K562 (cell line): Measurements from ENCODE around the gene NEMP2. TPM values are rescaled to one million over a fixed set of nuclear protein-coding genes. Genes with fewer than 3 reads are reported as not detected.

Source experiments
- ATAC-seq: fragments of 200-7000 bp; cut with Tn5 transposase; 3 replicates; pipeline ENCODE4 v1.9.1; 2020; ENCODE audit warnings: moderate library complexity
- BruUV-seq: library from RNA; stranded (reverse); fragments of 400-500 nt; replicated peaks from 2 replicates; lab custom pipeline; 2021; lab: Mats Ljungman, UMichigan
- CTCF ChIA-PET: fragments of 300-600 bp; formaldehyde crosslinking; extraction: SDS; loops from one replicate; lab custom pipeline; 2021; ENCODE audit warnings: low intra/inter-chr PET ratio; lab: Yijun Ruan, JAX
- POLR2A ChIA-PET: fragments of 300-600, 350-650 bp; sonication (Branson Sonifier 250); formaldehyde crosslinking; extraction: SDS; loops from one replicate; lab custom pipeline; 2021; ENCODE audit warnings: antibody characterized with exemption, inconsistent platforms; lab: Yijun Ruan, JAX
- DNase-seq, 4 experiments: peaks; one replicate each; pipeline versions ENCODE4 v3.0.0 to v3.0.0-alpha.2; 2011 to 2018; ENCODE audit warnings: low spot score in 3 of 4, mixed read lengths in 3 of 4; ENCODE audit errors: extremely low read depth in 1 of 4
- FAIRE-seq: peaks from 2 replicates; lab custom pipeline; 2011; peaks lifted over from hg19 to GRCh38; lab: Jason Lieb, UNC
- H2AFZ ChIP-seq: 2 replicates; pipeline ENCODE4 v1.6.0; 2011; ENCODE audit warnings: low read depth, low read length, control low read depth, inconsistent platforms
- H3K27ac ChIP-seq: fragments of 200-600 bp; 3 replicates; pipeline ENCODE4 v1.8.0; 2011; ENCODE audit warnings: low read depth, mild to moderate bottlenecking, control low read depth, inconsistent platforms, low read length, moderate library complexity, mixed read lengths; ENCODE audit errors: extremely low read depth
- H3K27me3 ChIP-seq, 2 experiments: fragments of 300-600 bp in 1 of 2; 2 replicates in 1 of 2; 3 replicates in 1 of 2; pipeline versions ENCODE4 v1.6.0 to v1.8.0; 2011; ENCODE audit warnings: inconsistent platforms in 2 of 2, low read length in 2 of 2, mild to moderate bottlenecking in 1 of 2, mixed read lengths in 1 of 2, moderate library complexity in 1 of 2; ENCODE audit not compliant: control insufficient read depth in 2 of 2, insufficient read depth in 2 of 2
- H3K36me3 ChIP-seq: fragments of 300-600 bp; 3 replicates; pipeline ENCODE4 v1.8.0; 2011; ENCODE audit warnings: mild to moderate bottlenecking, low read length, inconsistent platforms; ENCODE audit not compliant: control insufficient read depth, insufficient read depth
- H3K4me1 ChIP-seq, 2 experiments: fragments of 200-600 bp in 1 of 2; replicated peaks in 1 of 2; 2 replicates in 1 of 2; 3 replicates in 1 of 2; pipeline versions ENCODE4 v1.5.1 to v1.8.0; 2011; ENCODE audit warnings: inconsistent platforms in 2 of 2, low read length in 2 of 2, mild to moderate bottlenecking in 1 of 2, mixed read lengths in 1 of 2, moderate library complexity in 1 of 2; ENCODE audit not compliant: control insufficient read depth in 2 of 2, insufficient read depth in 2 of 2
- H3K4me2 ChIP-seq: 2 replicates; pipeline ENCODE4 v1.6.1; 2011; ENCODE audit warnings: low read length, control low read depth, inconsistent platforms, mixed read lengths; ENCODE audit not compliant: insufficient read depth
- H3K4me3 ChIP-seq: fragments of 200-600 bp; sonication (generic), shearing (Covaris generic); 2 replicates; pipeline ENCODE4 v1.5.1; 2016; ENCODE audit warnings: control low read depth, inconsistent platforms
- H3K79me2 ChIP-seq: fragments of 200-600 bp; 3 replicates; pipeline ENCODE4 v1.8.0; 2011; ENCODE audit warnings: low read length, inconsistent platforms; ENCODE audit not compliant: control insufficient read depth, insufficient read depth
- H3K9ac ChIP-seq, 2 experiments: 2 replicates each; pipeline versions ENCODE4 v1.6.0 to v1.6.1; 2011; ENCODE audit warnings: low read depth in 2 of 2, low read length in 2 of 2, control low read depth in 1 of 2, inconsistent platforms in 1 of 2, mild to moderate bottlenecking in 1 of 2, mixed read lengths in 1 of 2; ENCODE audit not compliant: insufficient read depth in 1 of 2
- H3K9me1 ChIP-seq: one replicate; pipeline ENCODE4 v1.6.0; 2011; ENCODE audit warnings: inconsistent platforms, mild to moderate bottlenecking, low read length, moderate library complexity; ENCODE audit not compliant: control insufficient read depth, insufficient read depth
- H3K9me3 ChIP-seq: replicated peaks from 2 replicates; pipeline ENCODE4 v1.5.1; 2011; ENCODE audit warnings: low read depth, low read length, inconsistent platforms; ENCODE audit not compliant: control insufficient read depth, insufficient read depth
- H4K20me1 ChIP-seq: replicated peaks from 2 replicates; pipeline ENCODE4 v1.6.1; 2011; ENCODE audit warnings: low read length, inconsistent platforms, mixed read lengths; ENCODE audit not compliant: control insufficient read depth, insufficient read depth
- ARID2 ChIP-seq: fragments of 450-650 bp; IDR thresholded peaks from 2 replicates; pipeline ENCODE4 v1.6.1; 2017; ENCODE audit warnings: antibody characterized with exemption, mild to moderate bottlenecking
- ASH1L ChIP-seq: fragments of 450-650 bp; IDR thresholded peaks from 2 replicates; pipeline ENCODE4 v1.6.1; 2018; ENCODE audit warnings: borderline replicate concordance, mild to moderate bottlenecking, low read depth; ENCODE audit not compliant: partially characterized antibody
- CREM ChIP-seq: IDR thresholded peaks from 2 replicates; pipeline ENCODE4 v1.6.1; 2014; ENCODE audit warnings: antibody characterized with exemption, low read depth
- E2F1 ChIP-seq: sonication (generic); formaldehyde crosslinking; IDR thresholded peaks from 2 replicates; pipeline ENCODE4 v1.8.1; 2023; ENCODE audit warnings: mild to moderate bottlenecking, missing genetic modification reagents, moderate library complexity
- LARP7 ChIP-seq: fragments of 450-650 bp; IDR thresholded peaks from 2 replicates; pipeline ENCODE4 v1.6.1; 2016
- MEF2A ChIP-seq: IDR thresholded peaks from 2 replicates; pipeline ENCODE4 v1.6.1; 2011; ENCODE audit warnings: low read depth, mild to moderate bottlenecking, low read length, moderate library complexity; ENCODE audit not compliant: control insufficient read depth
- POLR2B ChIP-seq: fragments of 450-650 bp; IDR thresholded peaks from 2 replicates; pipeline ENCODE4 v1.6.1; 2018; ENCODE audit warnings: low read depth; ENCODE audit not compliant: partially characterized antibody
- SMARCA4 ChIP-seq: fragments of 450-650 bp; IDR thresholded peaks from 2 replicates; pipeline ENCODE4 v1.6.1; 2016
- SMC3 ChIP-seq: conservative IDR thresholded peaks from 2 replicates; pipeline ENCODE4 v1.6.1; 2011; ENCODE audit warnings: low read depth, low read length, improper control_type of control experiment; ENCODE audit not compliant: insufficient read depth
- ZNF140 ChIP-seq: fragments of 250-450 bp; sonication (Bioruptor Pico); IDR thresholded peaks from 2 replicates; pipeline ENCODE4 v1.8.0; 2021; ENCODE audit warnings: moderate library complexity, mild to moderate bottlenecking, inconsistent platforms
- ZNF780A ChIP-seq: fragments of 250-450 bp; sonication (Bioruptor Pico); IDR thresholded peaks from 2 replicates; pipeline ENCODE4 v1.5.0; 2021; ENCODE audit warnings: mild to moderate bottlenecking
- WGBS: fragments of 100-300 bp; shearing (Covaris generic); methylation state at CpG from one replicate; pipeline ENCODE4 v1.1.6; 2016; ENCODE audit warnings: low coverage, mixed read lengths; ENCODE audit not compliant: insufficient coverage; ENCODE audit errors: missing lambda C conversion rate; 5-methylcytosine and 5-hydroxymethylcytosine counted together
- in situ Hi-C: fragments of 300-500 bp; cut with MboI; formaldehyde crosslinking; loops from 4 replicates; pipeline ENCODE4 v1.15.0; 2018; ENCODE audit warnings: inconsistent platforms, mixed read lengths
- intact Hi-C: fragments of 100-400 bp; cut with micrococcal nuclease; formaldehyde crosslinking; loops from 2 replicates; pipeline ENCODE4 v1.14.2; 2022
- polyA plus RNA-seq, 8 experiments: library from polyadenylated mRNA; depleted of rRNA in 4 of 8; stranded (reverse) in 5 of 8; unstranded in 3 of 8; fragments of >200 nt; fragmentation: Nextera tagmentation in 2 of 8; fragmentation: Illumina TruSeq in 1 of 8; extraction: Ambion mirVana in 2 of 8; extraction: Trizol in 1 of 8; gene quantifications; 2 replicates each; pipeline versions ENCODE4 v1.2.1 to v1.2.3, GENCODE V29; 2011 to 2014; ENCODE audit warnings: inconsistent platforms in 1 of 8, missing spikeins in 1 of 8
- total RNA-seq, 7 experiments: library from RNA; depleted of rRNA in 6 of 7; stranded (reverse); fragments of >200 nt in 6 of 7; fragmentation: Illumina TruSeq in 2 of 7; extraction: Trizol in 2 of 7; gene quantifications; 2 replicates each; pipeline versions ENCODE4 v1.2.1 to v1.2.3, GENCODE V29; 2011 to 2021; ENCODE audit warnings: low replicate concordance in 1 of 7
- TF ChIP-seq, protein P1 (sequence below): fragments of 450-650 bp; formaldehyde crosslinking; IDR thresholded peaks from 2 replicates; pipeline ENCODE4 v1.4.0; 2020; ENCODE audit warnings: mild to moderate bottlenecking, moderate library complexity

The NEMP2 gene
- total and polyA plus RNA-seq, 9 of the 15 experiments (the other 6 are each of a cell fraction or from before 2014, with no cell fraction given), result 0.32 to 3.0 (median 1.7) TPM

GRCh38 chr2:190511104-190511503, 23.4 kb downstream of the NEMP2 start:
- intact Hi-C loops (loop anchor here (1.0 to 2.0 kb wide), 3 partner anchors 128 to 330 kb away; a partner anchor contains a TSS), in situ Hi-C loops (no loop called here)
- peak in 2 of 4 experiments; percentile 43 to 58 for DNase-seq
- H4K20me1 ChIP-seq, result no peaks in the 10 kb centered on the region
- H3K4me2 ChIP-seq, result no peak overlapping the region
- H2AFZ ChIP-seq, result no peak overlapping the region
- H3K9me3 ChIP-seq, result no peaks in the 10 kb centered on the region
- FAIRE-seq, result peak; percentile 78
- H3K27me3 ChIP-seq, result no peaks in the 10 kb centered on the region
- no peaks in the 10 kb centered on the region; the same call in 2 of the 3 replicates for H3K36me3 ChIP-seq
- H3K79me2 ChIP-seq, result no peaks in the 10 kb centered on the region
- H3K27ac ChIP-seq, result no peak overlapping the region
- ATAC-seq, result peak; percentile 86
- H3K9me1 ChIP-seq, result no peaks in the 10 kb centered on the region
- 43% methylated on average over 2 of the region's 2 CpGs for WGBS
- H3K9ac ChIP-seq, result no peak overlapping the region
- CTCF ChIA-PET, result interaction anchor here (0.6 to 2.4 kb wide), 9 partner anchors 50 to 759 kb away, joined by 3 to 16 read pairs (median 3); partner anchors contain the start of gene HIBCH
- BruUV-seq, result no TSS peak
- no peak overlapping the region for H3K4me3 ChIP-seq
- no peaks in the 10 kb centered on the region; a peak in 2 of 5 replicates for H3K4me1 ChIP-seq
- POLR2A ChIA-PET, result no interaction called here
- TF ChIP-seq E2F1 (CRISPR knock-in tag), result no peak
- TF ChIP-seq, protein P1, sequence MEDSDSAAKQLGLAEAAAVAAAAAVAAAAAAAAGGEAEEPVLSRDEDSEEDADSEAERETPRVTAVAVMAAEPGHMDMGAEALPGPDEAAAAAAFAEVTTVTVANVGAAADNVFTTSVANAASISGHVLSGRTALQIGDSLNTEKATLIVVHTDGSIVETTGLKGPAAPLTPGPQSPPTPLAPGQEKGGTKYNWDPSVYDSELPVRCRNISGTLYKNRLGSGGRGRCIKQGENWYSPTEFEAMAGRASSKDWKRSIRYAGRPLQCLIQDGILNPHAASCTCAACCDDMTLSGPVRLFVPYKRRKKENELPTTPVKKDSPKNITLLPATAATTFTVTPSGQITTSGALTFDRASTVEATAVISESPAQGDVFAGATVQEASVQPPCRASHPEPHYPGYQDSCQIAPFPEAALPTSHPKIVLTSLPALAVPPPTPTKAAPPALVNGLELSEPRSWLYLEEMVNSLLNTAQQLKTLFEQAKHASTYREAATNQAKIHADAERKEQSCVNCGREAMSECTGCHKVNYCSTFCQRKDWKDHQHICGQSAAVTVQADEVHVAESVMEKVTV (CRISPR knock-in tag), result peak; percentile 70
- no peak for TF ChIP-seq SMARCA4
- TF ChIP-seq CREM, result no peak
- no peak for TF ChIP-seq MEF2A
- TF ChIP-seq POLR2B, result no peak
- TF ChIP-seq ASH1L, result no peak
- TF ChIP-seq SMC3, result peak; percentile 42
- no peak for TF ChIP-seq LARP7
- TF ChIP-seq ARID2, result peak; percentile 35; the same call in 1 of the 2 replicates
- TF ChIP-seq ZNF780A (CRISPR knock-in tag), result no peak
- no peak for TF ChIP-seq ZNF140 (CRISPR knock-in tag)
